ENCODE measurements around the gene RNF148.

DNA sequence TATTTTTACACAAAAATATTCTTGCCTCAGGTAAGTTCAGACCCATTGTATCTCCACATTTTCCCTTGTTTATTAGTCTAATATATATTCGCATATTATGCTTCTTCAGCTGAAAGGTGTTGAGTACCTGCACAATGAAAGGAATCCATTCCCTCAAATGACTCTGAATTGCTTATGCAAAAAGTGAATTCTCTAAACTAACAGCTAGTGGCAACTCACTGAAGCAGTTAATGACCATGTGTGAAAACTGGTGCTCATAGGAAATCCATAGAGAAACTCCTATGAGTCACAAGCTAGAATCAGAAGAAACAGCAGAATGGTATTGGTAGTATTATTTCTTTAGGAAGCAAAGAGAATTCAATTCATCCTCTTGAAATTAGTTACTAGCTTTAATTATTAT lies 33.5 kb upstream of the RNF148 start:
- TF ChIP-seq, protein P1, sequence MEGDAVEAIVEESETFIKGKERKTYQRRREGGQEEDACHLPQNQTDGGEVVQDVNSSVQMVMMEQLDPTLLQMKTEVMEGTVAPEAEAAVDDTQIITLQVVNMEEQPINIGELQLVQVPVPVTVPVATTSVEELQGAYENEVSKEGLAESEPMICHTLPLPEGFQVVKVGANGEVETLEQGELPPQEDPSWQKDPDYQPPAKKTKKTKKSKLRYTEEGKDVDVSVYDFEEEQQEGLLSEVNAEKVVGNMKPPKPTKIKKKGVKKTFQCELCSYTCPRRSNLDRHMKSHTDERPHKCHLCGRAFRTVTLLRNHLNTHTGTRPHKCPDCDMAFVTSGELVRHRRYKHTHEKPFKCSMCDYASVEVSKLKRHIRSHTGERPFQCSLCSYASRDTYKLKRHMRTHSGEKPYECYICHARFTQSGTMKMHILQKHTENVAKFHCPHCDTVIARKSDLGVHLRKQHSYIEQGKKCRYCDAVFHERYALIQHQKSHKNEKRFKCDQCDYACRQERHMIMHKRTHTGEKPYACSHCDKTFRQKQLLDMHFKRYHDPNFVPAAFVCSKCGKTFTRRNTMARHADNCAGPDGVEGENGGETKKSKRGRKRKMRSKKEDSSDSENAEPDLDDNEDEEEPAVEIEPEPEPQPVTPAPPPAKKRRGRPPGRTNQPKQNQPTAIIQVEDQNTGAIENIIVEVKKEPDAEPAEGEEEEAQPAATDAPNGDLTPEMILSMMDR (IDR thresholded peaks at IDR 0.05; ENCODE audit: low read length): no peak
- no peak for TF ChIP-seq EZH2 (IDR thresholded peaks at IDR 0.05; ENCODE audit: borderline replicate concordance, low read length)
